Endodermal cell (in vitro differentiated cells): ENCODE measurements around the gene CLDN6. TPM values are rescaled to one million over a fixed set of nuclear protein-coding genes. Genes with fewer than 3 reads are reported as not detected.
A peak's percentile ranks its signal among the peaks of the same experiment; 100 is the strongest.

ENCODE experiments used
- DNase-seq: peaks from one replicate; pipeline ENCODE4 v3.0.0-alpha.2; 2017
- H3K27ac ChIP-seq: 2 replicates; pipeline ENCODE4 v1.5.1; 2013; ENCODE audit warnings: mild to moderate bottlenecking, low read depth, low read length, moderate library complexity
- H3K27me3 ChIP-seq: 2 replicates; pipeline ENCODE4 v1.6.1; 2013; ENCODE audit warnings: mild to moderate bottlenecking, low read length, moderate library complexity; ENCODE audit not compliant: insufficient read depth, control insufficient read depth, poor library complexity, severe bottlenecking
- H3K36me3 ChIP-seq: 2 replicates; pipeline ENCODE4 v1.7.0; 2013; ENCODE audit warnings: mild to moderate bottlenecking, low read length, moderate library complexity; ENCODE audit not compliant: control insufficient read depth, insufficient read depth
- H3K4me1 ChIP-seq: one replicate; pipeline ENCODE4 v1.7.0; 2013; ENCODE audit warnings: low read length; ENCODE audit not compliant: control insufficient read depth, insufficient read depth
- H3K4me3 ChIP-seq: 2 replicates; pipeline ENCODE4 v1.5.1; 2013; ENCODE audit warnings: mild to moderate bottlenecking, low read length, moderate library complexity
- H3K9ac ChIP-seq: 2 replicates; pipeline ENCODE4 v1.6.1; 2013; ENCODE audit warnings: mild to moderate bottlenecking, low read length, moderate library complexity; ENCODE audit not compliant: poor library complexity, severe bottlenecking; ENCODE audit errors: extremely low read depth
- H3K9me3 ChIP-seq: 2 replicates; pipeline ENCODE4 v1.6.1; 2013; ENCODE audit warnings: mild to moderate bottlenecking, low read length, moderate library complexity; ENCODE audit not compliant: control insufficient read depth
- H3K27ac Mint-ChIP-seq: 2 replicates; pipeline ENCODE4 v1.8.0; 2020; ENCODE audit warnings: mixed read lengths
- H3K27me3 Mint-ChIP-seq: 2 replicates; pipeline ENCODE4 v1.8.0; 2021; ENCODE audit warnings: mild to moderate bottlenecking, mixed read lengths; ENCODE audit not compliant: insufficient read depth
- H3K36me3 Mint-ChIP-seq: 2 replicates; pipeline ENCODE4 v1.8.0; 2020; ENCODE audit warnings: low read depth, mixed read lengths
- H3K4me1 Mint-ChIP-seq: 2 replicates; pipeline ENCODE4 v1.8.0; 2020; ENCODE audit warnings: mixed read lengths
- H3K4me3 Mint-ChIP-seq: 2 replicates; pipeline ENCODE4 v1.8.0; 2020; ENCODE audit warnings: mild to moderate bottlenecking, moderate library complexity, mixed read lengths
- H3K9me3 Mint-ChIP-seq: 2 replicates; pipeline ENCODE4 v1.8.0; 2020; ENCODE audit warnings: mild to moderate bottlenecking, mixed read lengths
- WGBS, 2 experiments: methylation state at CpG; one replicate each; pipeline versions ENCODE4 v1.1.5 to v1.1.7; 2013; ENCODE audit warnings: missing lambda C conversion rate in 2 of 2, mixed read lengths in 1 of 2; ENCODE audit not compliant: insufficient coverage in 1 of 2, insufficient read length in 1 of 2; 5-methylcytosine and 5-hydroxymethylcytosine counted together
- total RNA-seq, 2 donors: library from RNA; stranded (reverse); fragmentation: NEBNext Ultra II Directional in 1 of 2; extraction: Animal tissue kit (Norgen Biotek cat#: 25700) in 1 of 2; gene quantifications; 2 replicates in 1 of 2; 3 replicates in 1 of 2; pipeline ENCODE4 v1.2.1, GENCODE V29; 2021
- TF ChIP-seq, protein P1 (sequence below): fragments of 200-600 bp; sonication (generic); conservative IDR thresholded peaks from 2 replicates; pipeline ENCODE4 v1.5.0; 2021; ENCODE audit warnings: antibody characterized with exemption, mild to moderate bottlenecking

CLDN6 gene
- total RNA-seq, 2 donors from 2014 or later = 404 to 572 TPM

DNA sequence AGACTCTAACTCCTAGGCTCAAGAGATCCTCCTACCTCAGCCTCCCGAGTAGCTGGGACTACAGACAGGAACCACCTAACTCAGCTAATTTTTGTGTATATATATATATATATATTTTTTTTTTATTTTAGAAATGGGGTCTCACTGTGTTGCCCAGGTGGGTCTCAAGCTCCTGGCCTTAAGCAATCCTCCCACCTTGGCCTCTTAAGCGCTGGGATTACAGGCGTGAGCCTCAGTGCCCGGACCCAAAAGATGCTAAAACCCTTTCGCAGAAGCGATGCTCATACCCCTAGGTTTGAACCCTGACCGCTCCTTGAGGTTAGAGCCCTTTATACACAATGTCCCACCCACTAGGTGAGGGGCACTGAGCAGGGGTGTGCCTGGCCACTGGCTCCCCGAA lies 7.5 kb downstream of the CLDN6 start:
- Histone ChIP-seq H3K36me3 (peaks cover 8% of the 10 kb centered on the region), H3K4me3 (no peak overlapping the region), H3K27ac (no peak overlapping the region), H3K27me3 (no peaks in the 10 kb centered on the region), H3K9me3 (no peaks in the 10 kb centered on the region), H3K4me1 (peaks cover 33% of the 10 kb centered on the region), H3K9ac (no peak overlapping the region)
- H3K9me3 Mint-ChIP-seq = no peaks in the 10 kb centered on the region
- peak overlapping the region; percentile 98 for H3K27ac Mint-ChIP-seq
- no peak overlapping the region for H3K4me3 Mint-ChIP-seq
- WGBS, 2 experiments = 96 to 97% methylated on average over 6 to 7 of the region's 8 CpGs
- peaks cover 10% of the 10 kb centered on the region for H3K36me3 Mint-ChIP-seq
- TF ChIP-seq, protein P1, sequence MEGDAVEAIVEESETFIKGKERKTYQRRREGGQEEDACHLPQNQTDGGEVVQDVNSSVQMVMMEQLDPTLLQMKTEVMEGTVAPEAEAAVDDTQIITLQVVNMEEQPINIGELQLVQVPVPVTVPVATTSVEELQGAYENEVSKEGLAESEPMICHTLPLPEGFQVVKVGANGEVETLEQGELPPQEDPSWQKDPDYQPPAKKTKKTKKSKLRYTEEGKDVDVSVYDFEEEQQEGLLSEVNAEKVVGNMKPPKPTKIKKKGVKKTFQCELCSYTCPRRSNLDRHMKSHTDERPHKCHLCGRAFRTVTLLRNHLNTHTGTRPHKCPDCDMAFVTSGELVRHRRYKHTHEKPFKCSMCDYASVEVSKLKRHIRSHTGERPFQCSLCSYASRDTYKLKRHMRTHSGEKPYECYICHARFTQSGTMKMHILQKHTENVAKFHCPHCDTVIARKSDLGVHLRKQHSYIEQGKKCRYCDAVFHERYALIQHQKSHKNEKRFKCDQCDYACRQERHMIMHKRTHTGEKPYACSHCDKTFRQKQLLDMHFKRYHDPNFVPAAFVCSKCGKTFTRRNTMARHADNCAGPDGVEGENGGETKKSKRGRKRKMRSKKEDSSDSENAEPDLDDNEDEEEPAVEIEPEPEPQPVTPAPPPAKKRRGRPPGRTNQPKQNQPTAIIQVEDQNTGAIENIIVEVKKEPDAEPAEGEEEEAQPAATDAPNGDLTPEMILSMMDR = no peak
- peaks cover 59% of the 10 kb centered on the region for H3K4me1 Mint-ChIP-seq
- H3K27me3 Mint-ChIP-seq = peaks cover 21% of the 10 kb centered on the region
- DNase-seq = no peak

DNA sequence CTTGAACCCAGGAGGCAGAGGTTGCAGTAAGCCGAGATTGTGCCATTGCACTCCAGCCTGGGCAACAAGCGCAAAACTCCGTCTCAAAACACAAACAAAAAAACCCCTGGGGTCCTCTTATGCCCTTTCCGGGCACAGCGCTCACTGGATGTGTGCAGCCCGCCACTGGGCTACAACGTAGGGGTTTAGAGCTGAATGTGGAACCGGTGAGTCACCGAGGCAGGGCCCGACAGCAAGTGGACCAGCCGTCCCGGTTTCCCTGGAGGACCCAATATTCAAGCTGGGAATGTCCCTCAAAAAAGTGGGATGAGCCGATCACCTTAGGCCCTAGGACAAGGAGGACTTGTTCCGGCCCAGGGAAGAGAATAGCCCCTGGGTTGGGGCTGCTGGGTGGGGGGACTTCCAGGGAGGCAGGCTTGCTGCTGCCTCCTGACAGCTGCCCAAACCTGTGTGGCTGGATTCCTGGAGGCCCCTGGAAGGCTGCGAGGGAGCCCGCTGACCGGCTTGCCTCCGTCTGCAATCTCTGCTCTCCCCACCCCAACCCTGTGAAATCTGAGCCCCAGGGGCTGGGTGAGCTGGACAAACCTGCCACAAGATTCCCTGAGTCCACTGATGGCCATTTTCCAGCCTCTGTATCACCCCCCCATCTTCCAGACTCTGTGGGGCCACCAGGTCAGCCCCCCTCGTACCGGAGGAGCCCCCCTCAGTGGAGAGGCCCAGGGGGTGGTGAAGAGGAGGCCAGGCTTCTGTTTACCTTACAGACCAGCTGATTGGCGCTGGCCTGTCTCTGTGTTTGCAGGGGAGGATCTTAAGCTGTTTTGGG lies 8.2 kb downstream of the CLDN6 start:
- WGBS, 2 experiments = 54% methylated on average over 7 to 21 of the region's 21 CpGs
- no peak overlapping the region for H3K4me3 ChIP-seq
- peaks cover 33% of the 10 kb centered on the region for H3K4me1 ChIP-seq
- H3K27ac Mint-ChIP-seq = peak overlapping the region; percentile 98
- H3K9ac ChIP-seq = no peak overlapping the region
- H3K9me3 ChIP-seq = no peaks in the 10 kb centered on the region
- peaks cover 58% of the 10 kb centered on the region for H3K4me1 Mint-ChIP-seq
- H3K36me3 ChIP-seq = peaks cover 2% of the 10 kb centered on the region
- TF ChIP-seq, protein P1 = no peak
- peaks cover 4% of the 10 kb centered on the region for H3K36me3 Mint-ChIP-seq
- no peaks in the 10 kb centered on the region for H3K9me3 Mint-ChIP-seq
- no peak overlapping the region for H3K27ac ChIP-seq
- no peaks in the 10 kb centered on the region for H3K27me3 ChIP-seq
- H3K27me3 Mint-ChIP-seq = peaks cover 21% of the 10 kb centered on the region
- DNase-seq = peak; percentile 95
- H3K4me3 Mint-ChIP-seq = peak overlapping the region; percentile 51

DNA sequence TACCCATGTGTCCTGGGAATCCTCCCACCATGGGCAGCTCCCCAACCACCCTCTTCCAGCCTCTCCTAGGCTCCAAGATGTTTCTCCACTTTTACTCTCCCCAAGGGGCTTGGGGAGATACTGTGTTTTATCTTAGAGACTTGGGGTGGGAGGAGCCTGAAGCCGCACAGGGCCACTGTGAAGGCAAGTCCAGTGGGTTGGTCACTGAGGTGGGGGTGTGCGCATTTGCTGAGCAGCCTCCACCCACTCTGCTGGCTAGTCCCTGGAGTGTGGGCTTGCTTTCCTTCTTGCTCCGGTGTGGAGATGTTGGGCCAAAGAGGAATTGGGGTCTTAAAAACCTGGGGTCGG lies 9.3 kb downstream of the CLDN6 start:
- peaks cover 16% of the 10 kb centered on the region for H3K27me3 Mint-ChIP-seq
- peaks cover 49% of the 10 kb centered on the region for H3K4me1 Mint-ChIP-seq
- H3K4me1 ChIP-seq = peaks cover 33% of the 10 kb centered on the region
- H3K9me3 Mint-ChIP-seq = no peaks in the 10 kb centered on the region
- no peak overlapping the region for H3K4me3 ChIP-seq
- TF ChIP-seq, protein P1 = no peak
- no peak overlapping the region for H3K27ac ChIP-seq
- no peaks in the 10 kb centered on the region for H3K36me3 Mint-ChIP-seq
- peak overlapping the region; percentile 51 for H3K4me3 Mint-ChIP-seq
- H3K9me3 ChIP-seq = no peaks in the 10 kb centered on the region
- H3K36me3 ChIP-seq = no peaks in the 10 kb centered on the region
- WGBS, 2 experiments = 65 to 100% methylated on average over 1 to 4 of the region's 4 CpGs
- H3K27me3 ChIP-seq = no peaks in the 10 kb centered on the region
- no peak overlapping the region for H3K9ac ChIP-seq
- DNase-seq = no peak
- peak overlapping the region; percentile 98 for H3K27ac Mint-ChIP-seq
